ENCODE data around the gene CDKAL1.

The CDKAL1 gene

DNA sequence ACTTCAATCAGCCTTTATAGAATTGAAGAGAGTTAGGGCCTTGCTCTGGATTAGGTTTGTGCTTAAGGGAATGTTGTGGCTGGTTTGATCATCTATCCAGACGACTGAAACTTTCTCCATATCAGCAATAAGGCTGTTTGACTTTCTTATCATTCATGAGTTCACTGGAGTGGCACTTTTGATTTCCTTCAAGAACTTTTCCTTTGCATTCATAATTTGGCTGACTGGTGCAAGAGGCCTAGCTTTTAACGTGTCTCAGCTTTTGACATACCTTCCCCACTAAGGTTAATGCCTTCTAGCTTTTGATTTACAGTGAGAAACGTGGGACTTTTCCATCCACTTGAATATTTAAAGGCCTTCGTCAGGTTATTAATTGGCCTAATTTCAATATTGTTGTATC is 461.8 kb downstream of the CDKAL1 start:
- no peak overlapping the region for H3K9ac ChIP-seq (ENCODE audit: low read depth, low read length)
- no peak overlapping the region for H3K4me3 ChIP-seq (ENCODE audit: low read depth, low read length)
- H3K27me3 ChIP-seq (ENCODE audit: control insufficient read depth, insufficient read depth, low read length): no peaks in the 10 kb centered on the region
- H3K27ac ChIP-seq (ENCODE audit: low read depth, low read length): no peak overlapping the region
- no peaks in the 10 kb centered on the region for H3K36me3 ChIP-seq (ENCODE audit: control insufficient read depth, insufficient read depth, low read length)
- H3K4me1 ChIP-seq (ENCODE audit: control insufficient read depth, insufficient read depth, low read length): peaks cover 27% of the 10 kb centered on the region
- no peaks in the 10 kb centered on the region for H3K9me3 ChIP-seq (ENCODE audit: control insufficient read depth, insufficient read depth, low read length)

DNA sequence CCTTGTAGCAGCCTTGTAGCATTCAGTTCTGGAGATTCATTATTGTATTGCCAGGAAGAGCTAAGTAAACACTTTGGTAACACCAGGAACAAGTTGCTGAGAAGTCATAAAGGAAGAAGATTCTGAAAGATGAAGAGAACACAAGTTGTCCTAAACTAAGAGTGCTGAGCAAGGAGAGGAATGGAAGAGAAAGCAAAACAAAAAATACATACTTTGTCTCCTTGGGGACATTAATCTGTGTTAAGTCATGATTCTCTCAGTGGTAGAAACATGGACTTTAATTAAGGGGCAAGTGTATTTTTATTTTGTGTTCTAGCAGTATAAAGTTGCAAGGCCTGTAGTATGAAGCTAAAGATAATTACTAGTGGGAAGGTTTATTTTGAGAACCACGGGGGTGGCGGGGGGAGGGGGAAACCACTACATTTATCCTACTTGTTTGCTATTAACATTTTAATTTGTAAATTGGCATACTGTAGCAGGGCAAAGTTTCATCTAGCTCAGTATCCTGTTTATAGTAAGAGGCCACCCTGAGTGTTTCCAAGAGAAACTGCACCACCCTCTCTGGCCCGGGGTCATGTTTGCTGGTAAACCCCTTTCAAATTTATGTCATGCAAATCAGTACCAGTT is 463.0 kb downstream of the CDKAL1 start:
- no peak overlapping the region for H3K27ac ChIP-seq (ENCODE audit: low read depth, low read length)
- no peak overlapping the region for H3K9ac ChIP-seq (ENCODE audit: low read depth, low read length)

DNA sequence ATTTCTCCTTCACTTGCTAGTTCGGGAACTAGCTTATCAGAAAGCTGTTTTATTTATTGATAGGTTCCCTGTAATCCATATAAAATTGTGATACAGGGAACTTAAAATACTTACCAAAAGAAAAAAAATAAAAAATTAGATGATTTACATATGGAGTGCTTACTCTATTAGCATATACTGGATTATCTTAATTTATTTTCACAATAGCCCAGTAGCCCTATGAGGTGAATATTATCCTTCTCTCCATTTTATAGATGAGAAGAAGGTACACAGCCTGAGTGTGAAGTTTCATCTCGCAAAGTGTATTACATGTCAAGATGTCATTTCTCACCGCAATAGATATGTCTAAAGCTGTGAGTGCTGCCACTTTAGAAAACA is 463.5 kb downstream of the CDKAL1 start:
- H3K27me3 ChIP-seq (ENCODE audit: control insufficient read depth, insufficient read depth, low read length): no peaks in the 10 kb centered on the region
- H3K4me1 ChIP-seq (ENCODE audit: control insufficient read depth, insufficient read depth, low read length): peaks cover 27% of the 10 kb centered on the region
- H3K9ac ChIP-seq (ENCODE audit: low read depth, low read length): no peak overlapping the region
- H3K27ac ChIP-seq (ENCODE audit: low read depth, low read length): no peak overlapping the region
- H3K4me3 ChIP-seq (ENCODE audit: low read depth, low read length): no peak overlapping the region
- H3K36me3 ChIP-seq (ENCODE audit: control insufficient read depth, insufficient read depth, low read length): no peaks in the 10 kb centered on the region
- no peaks in the 10 kb centered on the region for H3K9me3 ChIP-seq (ENCODE audit: control insufficient read depth, insufficient read depth, low read length)

More for the DNA sequence above, 463.0 kb downstream of the CDKAL1 start:
- no peaks in the 10 kb centered on the region for H3K27me3 ChIP-seq (ENCODE audit: control insufficient read depth, insufficient read depth, low read length)
- H3K4me1 ChIP-seq (ENCODE audit: control insufficient read depth, insufficient read depth, low read length): peaks cover 27% of the 10 kb centered on the region
- no peaks in the 10 kb centered on the region for H3K36me3 ChIP-seq (ENCODE audit: control insufficient read depth, insufficient read depth, low read length)
- no peak overlapping the region for H3K4me3 ChIP-seq (ENCODE audit: low read depth, low read length)
- no peaks in the 10 kb centered on the region for H3K9me3 ChIP-seq (ENCODE audit: control insufficient read depth, insufficient read depth, low read length)

DNA sequence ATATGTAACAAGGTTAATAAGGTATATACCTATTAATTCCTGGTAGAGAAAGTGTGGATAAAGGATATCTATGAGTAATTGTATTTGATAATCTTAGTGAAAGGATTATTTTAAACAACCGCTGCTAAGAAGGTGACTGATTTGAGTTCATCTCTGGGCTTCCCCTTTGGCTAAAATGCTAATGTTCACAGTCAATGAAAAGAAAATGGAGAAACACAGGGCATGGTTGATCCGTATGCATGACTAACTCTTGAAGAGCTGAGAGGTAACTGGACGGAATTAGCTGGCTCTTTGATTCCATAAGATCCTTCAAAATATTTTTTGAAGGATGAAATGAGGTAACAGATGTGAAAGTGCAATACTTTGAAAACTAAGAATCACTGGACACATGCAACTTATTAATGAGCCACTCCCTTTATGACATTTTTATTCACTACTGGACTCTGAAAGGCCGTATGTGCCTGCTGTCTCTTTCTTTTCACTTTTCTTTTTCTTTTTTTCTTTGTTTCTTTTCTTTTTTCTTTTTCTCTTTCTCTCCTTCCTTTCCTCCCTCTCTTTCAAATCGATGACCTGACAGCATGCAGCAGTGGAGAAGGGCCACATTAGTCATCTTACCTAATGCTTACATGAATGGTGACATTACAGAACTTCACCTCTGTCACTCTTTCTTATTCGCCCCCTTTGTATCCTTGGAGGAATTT is 464.6 kb downstream of the CDKAL1 start:
- Histone ChIP-seq H3K4me1 (ENCODE audit: control insufficient read depth, insufficient read depth, low read length) (peaks cover 24% of the 10 kb centered on the region), H3K9ac (ENCODE audit: low read depth, low read length) (no peak overlapping the region), H3K4me3 (ENCODE audit: low read depth, low read length) (no peak overlapping the region), H3K9me3 (ENCODE audit: control insufficient read depth, insufficient read depth, low read length) (no peaks in the 10 kb centered on the region), H3K27ac (ENCODE audit: low read depth, low read length) (no peak overlapping the region), H3K27me3 (ENCODE audit: control insufficient read depth, insufficient read depth, low read length) (no peaks in the 10 kb centered on the region), H3K36me3 (ENCODE audit: control insufficient read depth, insufficient read depth, low read length) (no peaks in the 10 kb centered on the region)

DNA sequence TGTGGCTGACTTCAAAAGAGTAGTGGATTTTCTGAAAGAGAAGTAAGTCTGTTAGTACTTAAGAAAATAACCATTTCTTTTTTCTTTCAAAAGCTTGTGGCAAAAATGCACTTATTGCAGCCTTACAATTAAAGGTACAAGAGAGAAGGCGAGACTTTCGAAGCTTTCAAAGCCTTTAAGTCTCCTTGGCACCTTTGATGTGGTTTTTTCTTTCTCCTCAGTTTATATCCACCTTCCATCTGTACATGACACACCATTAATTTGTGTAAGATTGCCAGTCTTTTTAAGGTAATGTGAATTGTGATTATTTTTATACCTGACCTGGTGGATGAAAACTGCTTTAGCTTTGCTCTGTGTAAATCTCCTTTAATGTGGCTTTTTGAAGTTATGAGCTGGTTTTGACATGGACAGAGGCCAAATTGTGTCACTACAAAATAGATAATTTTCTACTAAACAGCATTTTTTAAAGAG is 466.1 kb downstream of the CDKAL1 start:
- no peak overlapping the region for H3K27ac ChIP-seq (ENCODE audit: low read depth, low read length)
- H3K27me3 ChIP-seq (ENCODE audit: control insufficient read depth, insufficient read depth, low read length): no peaks in the 10 kb centered on the region
- H3K36me3 ChIP-seq (ENCODE audit: control insufficient read depth, insufficient read depth, low read length): no peaks in the 10 kb centered on the region
- no peak overlapping the region for H3K9ac ChIP-seq (ENCODE audit: low read depth, low read length)
- peaks cover 27% of the 10 kb centered on the region for H3K4me1 ChIP-seq (ENCODE audit: control insufficient read depth, insufficient read depth, low read length)
- no peaks in the 10 kb centered on the region for H3K9me3 ChIP-seq (ENCODE audit: control insufficient read depth, insufficient read depth, low read length)
- no peak overlapping the region for H3K4me3 ChIP-seq (ENCODE audit: low read depth, low read length)

DNA sequence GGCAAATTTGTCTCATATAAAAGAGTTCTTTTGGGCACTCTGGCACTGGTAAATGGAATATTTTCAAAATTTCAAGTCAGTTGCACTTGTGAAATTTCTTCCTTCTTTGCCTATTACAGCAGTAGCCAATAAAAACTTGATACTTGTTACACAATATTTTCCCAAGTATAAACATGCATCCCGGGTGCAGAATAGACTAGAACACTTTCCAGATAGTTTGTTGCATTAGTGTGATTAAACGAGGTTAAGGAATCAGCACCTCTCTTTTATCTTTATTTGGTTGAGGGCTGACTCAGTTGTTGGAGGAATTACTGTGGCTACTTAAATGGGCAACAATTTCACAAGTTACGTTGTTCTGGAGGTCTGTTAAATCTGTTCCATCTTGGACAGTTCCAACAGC is 467.5 kb downstream of the CDKAL1 start:
- Histone ChIP-seq H3K9me3 (ENCODE audit: control insufficient read depth, insufficient read depth, low read length) (no peaks in the 10 kb centered on the region), H3K9ac (ENCODE audit: low read depth, low read length) (no peak overlapping the region), H3K4me3 (ENCODE audit: low read depth, low read length) (no peak overlapping the region), H3K27ac (ENCODE audit: low read depth, low read length) (no peak overlapping the region), H3K27me3 (ENCODE audit: control insufficient read depth, insufficient read depth, low read length) (no peaks in the 10 kb centered on the region), H3K4me1 (ENCODE audit: control insufficient read depth, insufficient read depth, low read length) (peaks cover 24% of the 10 kb centered on the region), H3K36me3 (ENCODE audit: control insufficient read depth, insufficient read depth, low read length) (no peaks in the 10 kb centered on the region)

DNA sequence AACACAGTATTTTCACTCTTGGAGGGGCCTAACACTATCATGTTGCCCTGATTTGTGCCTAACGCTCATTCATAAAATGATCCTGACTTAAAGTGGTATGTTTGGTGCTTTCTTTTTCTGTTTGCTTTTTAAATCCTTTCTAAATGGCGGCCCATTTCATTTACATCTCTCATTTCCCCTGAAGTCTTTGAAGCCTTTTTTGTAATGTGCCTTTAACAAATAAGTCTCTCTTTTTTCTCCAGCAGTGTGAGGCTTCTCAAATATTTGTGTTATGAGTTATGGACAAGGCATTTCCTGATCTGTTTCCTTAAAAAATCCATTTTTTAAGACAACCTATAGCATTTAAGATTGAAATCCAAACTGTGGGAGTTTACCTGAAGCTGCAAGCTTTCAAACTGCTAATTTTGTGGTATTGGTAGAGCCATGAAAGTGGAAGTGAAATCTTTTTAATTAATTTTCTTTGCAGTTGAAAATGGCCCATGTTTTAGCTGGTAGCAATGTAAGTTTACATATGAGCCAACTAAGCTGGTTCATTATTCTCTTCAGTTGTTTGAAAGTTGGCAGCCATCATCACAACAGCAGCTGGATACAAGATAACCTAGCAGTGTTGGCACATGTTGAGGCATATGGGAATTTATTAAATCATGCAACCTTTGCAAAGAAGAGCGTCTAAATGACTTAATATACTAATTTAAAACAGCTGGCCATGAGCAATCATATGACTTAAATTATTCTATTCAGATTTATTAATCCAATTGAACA is 469.7 kb downstream of the CDKAL1 start:
- no peaks in the 10 kb centered on the region for H3K27me3 ChIP-seq (ENCODE audit: control insufficient read depth, insufficient read depth, low read length)
- no peaks in the 10 kb centered on the region for H3K36me3 ChIP-seq (ENCODE audit: control insufficient read depth, insufficient read depth, low read length)
- H3K9ac ChIP-seq (ENCODE audit: low read depth, low read length): no peak overlapping the region
- no peak overlapping the region for H3K4me3 ChIP-seq (ENCODE audit: low read depth, low read length)
- no peak overlapping the region for H3K27ac ChIP-seq (ENCODE audit: low read depth, low read length)
- no peaks in the 10 kb centered on the region for H3K9me3 ChIP-seq (ENCODE audit: control insufficient read depth, insufficient read depth, low read length)
- peaks cover 9% of the 10 kb centered on the region; the same call in 1 of the 2 replicates for H3K4me1 ChIP-seq (ENCODE audit: control insufficient read depth, insufficient read depth, low read length)

DNA sequence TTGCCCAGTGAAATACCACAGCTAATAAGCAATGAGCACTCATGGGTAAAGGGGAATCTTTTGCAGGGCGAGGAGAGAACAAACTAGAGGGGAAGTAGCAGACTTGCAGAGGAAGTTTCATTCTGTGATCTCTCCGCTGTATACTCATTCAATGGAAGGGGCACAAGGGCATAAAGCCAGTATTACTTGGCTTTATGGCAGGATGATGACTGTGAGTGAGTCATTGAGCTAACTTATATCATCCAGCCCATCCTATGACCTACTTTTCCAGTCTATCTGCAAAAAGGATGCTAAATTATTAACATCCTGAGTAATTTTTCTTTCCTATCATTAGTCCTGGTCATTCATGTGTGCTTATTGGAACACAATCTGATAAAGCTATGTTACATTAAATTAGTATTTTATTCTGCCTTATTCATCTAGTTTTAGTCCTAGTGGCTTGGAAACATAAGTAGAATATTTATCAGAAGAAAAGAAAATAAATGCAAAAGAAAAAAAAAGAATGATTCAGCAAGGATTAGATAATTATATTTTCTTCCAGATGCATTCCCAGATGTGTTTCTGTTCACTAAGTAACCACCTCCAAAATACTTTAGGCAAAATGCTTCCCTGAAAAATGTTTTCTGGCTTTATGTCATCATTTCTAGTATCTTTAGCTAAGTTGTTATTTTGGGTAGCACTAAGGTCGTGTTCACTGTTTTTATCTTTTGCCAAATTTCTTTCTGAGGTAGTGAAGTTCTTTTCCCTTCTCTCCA is 471.7 kb downstream of the CDKAL1 start:
- no peak overlapping the region for H3K4me3 ChIP-seq (ENCODE audit: low read depth, low read length)
- H3K36me3 ChIP-seq (ENCODE audit: control insufficient read depth, insufficient read depth, low read length): no peaks in the 10 kb centered on the region
- no peaks in the 10 kb centered on the region for H3K9me3 ChIP-seq (ENCODE audit: control insufficient read depth, insufficient read depth, low read length)
- no peaks in the 10 kb centered on the region for H3K27me3 ChIP-seq (ENCODE audit: control insufficient read depth, insufficient read depth, low read length)
- no peak overlapping the region for H3K27ac ChIP-seq (ENCODE audit: low read depth, low read length)
- 0 out of 2 replicates have a peak, but pooled peaks cover 7% of the 10 kb centered on the region for H3K4me1 ChIP-seq (ENCODE audit: control insufficient read depth, insufficient read depth, low read length)
- H3K9ac ChIP-seq (ENCODE audit: low read depth, low read length): no peak overlapping the region

DNA sequence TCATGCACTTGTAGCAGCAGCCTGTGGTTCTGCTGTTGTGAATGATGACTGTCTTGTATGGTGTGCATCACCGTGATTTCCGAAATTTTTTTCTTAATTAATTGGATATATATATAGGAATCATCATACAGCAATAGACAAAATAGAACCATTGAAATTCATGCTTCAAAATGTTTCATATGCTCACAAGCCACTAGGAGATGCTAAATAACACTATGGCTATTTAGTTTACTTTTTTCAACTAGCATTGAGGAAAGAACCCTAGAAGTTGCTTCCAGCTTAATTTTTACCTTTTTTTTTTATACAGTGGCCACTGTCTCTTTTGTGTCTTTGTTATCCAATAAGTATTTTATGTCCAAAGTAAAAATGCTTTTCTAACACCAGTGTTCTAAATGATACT is 485.4 kb downstream of the CDKAL1 start:
- Histone ChIP-seq H3K4me1 (ENCODE audit: control insufficient read depth, insufficient read depth, low read length) (peaks cover 10% of the 10 kb centered on the region), H3K27ac (ENCODE audit: low read depth, low read length) (no peak overlapping the region), H3K27me3 (ENCODE audit: control insufficient read depth, insufficient read depth, low read length) (no peaks in the 10 kb centered on the region), H3K36me3 (ENCODE audit: control insufficient read depth, insufficient read depth, low read length) (no peaks in the 10 kb centered on the region), H3K4me3 (ENCODE audit: low read depth, low read length) (no peak overlapping the region), H3K9me3 (ENCODE audit: control insufficient read depth, insufficient read depth, low read length) (no peaks in the 10 kb centered on the region), H3K9ac (ENCODE audit: low read depth, low read length) (no peak overlapping the region)

DNA sequence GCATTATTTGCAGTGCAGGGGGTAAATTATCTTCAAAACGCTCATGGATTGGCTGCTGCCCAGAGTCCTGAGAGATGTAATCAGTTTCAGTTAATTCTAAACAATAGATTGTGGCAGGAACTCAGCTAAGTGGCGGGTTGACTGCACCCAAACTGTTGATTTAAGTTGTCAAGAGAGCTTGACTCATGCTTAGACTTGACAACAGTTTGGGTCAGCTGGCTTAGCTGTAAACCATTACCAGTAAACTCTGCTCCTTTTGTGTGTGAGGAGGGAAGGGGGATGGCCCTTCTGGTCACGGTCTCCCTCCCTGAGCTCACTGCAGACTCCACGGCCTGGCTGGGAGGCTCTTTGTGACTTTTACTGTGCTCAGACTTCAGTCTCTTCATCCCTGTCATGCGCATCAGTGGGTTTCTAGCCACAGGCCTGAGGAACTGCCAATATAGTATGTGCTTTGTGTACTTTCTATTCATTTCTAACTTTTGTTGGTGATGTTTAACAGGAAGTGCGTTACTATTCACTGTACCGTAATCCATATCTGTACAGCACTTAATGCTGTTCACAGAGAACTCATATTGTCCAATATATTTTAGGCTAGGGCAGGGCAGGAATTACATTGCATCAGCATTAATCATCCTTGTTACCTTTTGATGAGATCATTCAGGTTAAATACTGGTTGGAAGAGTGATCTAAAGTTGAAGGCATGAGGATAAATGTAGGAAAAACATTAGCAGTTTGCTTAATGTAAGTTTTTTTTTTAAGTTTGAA is 488.3 kb downstream of the CDKAL1 start:
- no peak overlapping the region for H3K9ac ChIP-seq (ENCODE audit: low read depth, low read length)
- no peak overlapping the region for H3K4me3 ChIP-seq (ENCODE audit: low read depth, low read length)
- no peaks in the 10 kb centered on the region for H3K36me3 ChIP-seq (ENCODE audit: control insufficient read depth, insufficient read depth, low read length)
- no peaks in the 10 kb centered on the region for H3K9me3 ChIP-seq (ENCODE audit: control insufficient read depth, insufficient read depth, low read length)
- peaks cover 10% of the 10 kb centered on the region for H3K4me1 ChIP-seq (ENCODE audit: control insufficient read depth, insufficient read depth, low read length)
- peak overlapping the region; percentile 83 for H3K27ac ChIP-seq (ENCODE audit: low read depth, low read length)
- no peaks in the 10 kb centered on the region for H3K27me3 ChIP-seq (ENCODE audit: control insufficient read depth, insufficient read depth, low read length)

Data from HUES48 (cell line).